Thyroid gland (tissue), 4 donors: Measurements from ENCODE around the gene ABTB2. TPM values are rescaled to one million over a fixed set of nuclear protein-coding genes. Genes with fewer than 3 reads are reported as not detected.

Experiments
- DNase-seq, 2 donors: peaks; one replicate each; pipeline ENCODE4 v3.0.0-alpha.2; 2019
- H3K27ac ChIP-seq, 3 donors: fragments of 200-600 bp; sonication (generic); 1 replicate in 2 of 3; 2 replicates in 1 of 3; pipeline ENCODE4 v1.5.1; 2016 to 2019; ENCODE audit warnings: mild to moderate bottlenecking in 1 of 3, moderate library complexity in 1 of 3
- H3K27me3 ChIP-seq: fragments of 200-600 bp; sonication (generic); one replicate; pipeline ENCODE4 v1.5.1; 2019
- H3K36me3 ChIP-seq, 2 donors: fragments of 200-600 bp; sonication (generic); one replicate each; pipeline ENCODE4 v1.5.1; 2016 to 2019
- H3K4me1 ChIP-seq, 2 donors: fragments of 200-600 bp; sonication (generic); one replicate each; pipeline ENCODE4 v1.5.1; 2017 to 2019
- H3K4me3 ChIP-seq, 3 donors: fragments of 200-600 bp; sonication (generic); replicated peaks in 1 of 3; 1 replicate in 2 of 3; 2 replicates in 1 of 3; pipeline ENCODE4 v1.5.1; 2016; ENCODE audit warnings: mild to moderate bottlenecking in 1 of 3
- H3K9me3 ChIP-seq: fragments of 200-600 bp; sonication (generic); one replicate; pipeline ENCODE4 v1.5.1; 2017
- CTCF ChIP-seq, 6 experiments: fragments of 200-600 bp in 3 of 6; fragments of 450-650 bp in 3 of 6; sonication (generic) in 3 of 6; IDR thresholded peaks; one replicate each; pipeline ENCODE4 v1.5.1; 2016 to 2019; ENCODE audit warnings: antibody characterized with exemption in 6 of 6, mild to moderate bottlenecking in 2 of 6, inconsistent platforms in 1 of 6, moderate library complexity in 1 of 6
- POLR2A ChIP-seq, 2 donors: fragments of 450-650 bp; IDR thresholded peaks; one replicate each; pipeline ENCODE4 v1.6.1; 2017; ENCODE audit warnings: antibody characterized with exemption in 2 of 2, mild to moderate bottlenecking in 2 of 2, moderate library complexity in 1 of 2
- WGBS, 2 donors: methylation state at CpG; one replicate each; pipeline ENCODE4 v1.1.5; 2017; 5-methylcytosine and 5-hydroxymethylcytosine counted together
- intact Hi-C: fragments of 100-400 bp; cut with DNase I; formaldehyde crosslinking; loops from one replicate; pipeline ENCODE4 v1.15.1; 2023
- total RNA-seq, 4 donors: library from RNA; depleted of rRNA; stranded (reverse); fragments of >200 nt; gene quantifications; one replicate each; pipeline ENCODE4 v1.2.3, GENCODE V29; 2016

ABTB2 gene
- total RNA-seq, 4 donors from 2014 or later: 1.2 to 5.0 (median 3.3) TPM

- no peak for DNase-seq
- Histone ChIP-seq H3K27me3 (no peaks in the 10 kb centered on the region), H3K4me1 (peaks cover 31 to 42% of the 10 kb centered on the region in 2 donors), H3K27ac (peak overlapping the region in 1 of 3 donors; percentile 27), H3K36me3 (no peaks in the 10 kb centered on the region), H3K9me3 (no peaks in the 10 kb centered on the region), H3K4me3 (no peak overlapping the region)
- TF ChIP-seq CTCF (IDR thresholded peaks at IDR 0.05) (no peak), POLR2A (IDR thresholded peaks at IDR 0.05) (no peak)
- WGBS, 2 donors: 87 to 88% methylated on average over 11 of the region's 11 CpGs
- intact Hi-C loops: no loop called here
Observed at GRCh38 chr11:34264303-34265110, 93.3 kb downstream of the ABTB2 start.

- WGBS, 2 donors: 87 to 91% methylated on average over 7 of the region's 7 CpGs
- Histone ChIP-seq H3K4me1 (peaks cover 31 to 42% of the 10 kb centered on the region in 2 donors), H3K27me3 (no peaks in the 10 kb centered on the region), H3K9me3 (no peaks in the 10 kb centered on the region), H3K27ac (peak overlapping the region in 1 of 3 donors; percentile 28), H3K36me3 (no peaks in the 10 kb centered on the region), H3K4me3 (no peak overlapping the region)
- peak; percentile 88 to 91 for DNase-seq
- intact Hi-C loops: no loop called here
- TF ChIP-seq POLR2A (IDR thresholded peaks at IDR 0.05) (no peak), CTCF (IDR thresholded peaks at IDR 0.05) (no peak)
Observed at GRCh38 chr11:34263441-34264091, 94.2 kb downstream of the ABTB2 start.

- H3K27me3 ChIP-seq: no peaks in the 10 kb centered on the region
- WGBS, 2 donors: 83 to 84% methylated on average over 5 to 8 of the region's 8 CpGs
- H3K36me3 ChIP-seq: no peaks in the 10 kb centered on the region
- no peak overlapping the region for H3K4me3 ChIP-seq
- H3K4me1 ChIP-seq: peaks cover 31 to 42% of the 10 kb centered on the region in 2 donors
- intact Hi-C loops: no loop called here
- TF ChIP-seq CTCF (IDR thresholded peaks at IDR 0.05): no peak
- no peak for TF ChIP-seq POLR2A (IDR thresholded peaks at IDR 0.05)
- peak overlapping the region in 1 of 3 donors; percentile 28 for H3K27ac ChIP-seq
- DNase-seq: no peak
- no peaks in the 10 kb centered on the region for H3K9me3 ChIP-seq
Observed at GRCh38 chr11:34262531-34263081, 95.2 kb downstream of the ABTB2 start.

GRCh38 chr11:34261820-34262219 lies 96.0 kb downstream of the ABTB2 start:
- Histone ChIP-seq H3K27ac (no peak overlapping the region), H3K4me3 (no peak overlapping the region), H3K4me1 (peaks cover 25 to 35% of the 10 kb centered on the region in 2 donors), H3K9me3 (no peaks in the 10 kb centered on the region), H3K36me3 (no peaks in the 10 kb centered on the region), H3K27me3 (no peaks in the 10 kb centered on the region)
- WGBS, 2 donors: 82 to 85% methylated on average over 1 of the region's 1 CpG
- no peak for DNase-seq
- intact Hi-C loops: no loop called here
- TF ChIP-seq POLR2A (IDR thresholded peaks at IDR 0.05): no peak
- TF ChIP-seq CTCF (IDR thresholded peaks at IDR 0.05): no peak

- intact Hi-C loops: no loop called here
- no peaks in the 10 kb centered on the region for H3K9me3 ChIP-seq
- H3K4me3 ChIP-seq: no peak overlapping the region
- H3K27me3 ChIP-seq: no peaks in the 10 kb centered on the region
- DNase-seq: no peak
- peaks cover 18 to 30% of the 10 kb centered on the region in 2 donors for H3K4me1 ChIP-seq
- 89 to 95% methylated on average over 2 of the region's 2 CpGs for WGBS, 2 donors
- no peak overlapping the region for H3K27ac ChIP-seq
- no peak for TF ChIP-seq POLR2A (IDR thresholded peaks at IDR 0.05)
- TF ChIP-seq CTCF (IDR thresholded peaks at IDR 0.05): no peak
- H3K36me3 ChIP-seq: no peaks in the 10 kb centered on the region
Observed at GRCh38 chr11:34261095-34261494, 96.7 kb downstream of the ABTB2 start.
